Measurements from ENCODE around the gene S100B. TPM values are rescaled to one million over a fixed set of nuclear protein-coding genes. Genes with fewer than 3 reads are reported as not detected.

The S100B gene
- total and polyA plus RNA-seq, 2 of the 13 experiments (the other 11 are each of a cell fraction or from before 2014, with no cell fraction given): not detected

DNA sequence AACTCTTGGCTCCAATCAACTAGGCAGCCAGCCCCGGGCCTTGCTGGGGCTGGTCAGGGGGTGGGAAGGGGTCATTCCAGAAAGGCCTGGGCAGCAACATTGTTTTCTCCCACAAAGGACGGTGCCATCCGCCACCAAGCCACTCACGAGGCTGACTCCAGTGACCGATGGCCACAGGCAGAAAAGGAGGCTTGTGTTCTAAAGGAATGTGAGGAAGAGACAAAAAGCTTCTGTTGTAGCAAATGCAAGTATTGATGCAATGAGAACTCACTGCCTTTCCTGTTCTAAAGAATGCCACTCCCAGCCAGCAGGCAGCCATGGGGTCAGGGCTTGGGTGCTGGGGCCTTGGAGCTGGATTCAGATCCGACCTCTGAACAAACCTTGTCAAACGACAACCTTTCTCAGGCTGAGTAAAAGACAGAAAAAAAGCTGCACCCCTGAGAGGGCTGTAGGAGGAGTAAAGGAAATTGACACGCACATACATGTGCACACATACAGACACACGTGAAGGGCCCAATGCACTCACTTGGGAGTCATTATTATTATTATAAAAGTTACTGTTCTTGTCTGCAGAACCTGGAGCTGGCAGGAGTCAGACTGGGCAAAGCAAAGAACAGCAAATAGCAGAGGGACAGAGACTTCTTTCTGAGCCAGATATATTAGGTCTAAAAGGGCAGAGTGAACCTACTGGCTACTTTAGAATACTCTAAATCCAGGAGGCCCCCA lies 16.7 kb upstream of the S100B start (continued):
- TF ChIP-seq, protein P1, sequence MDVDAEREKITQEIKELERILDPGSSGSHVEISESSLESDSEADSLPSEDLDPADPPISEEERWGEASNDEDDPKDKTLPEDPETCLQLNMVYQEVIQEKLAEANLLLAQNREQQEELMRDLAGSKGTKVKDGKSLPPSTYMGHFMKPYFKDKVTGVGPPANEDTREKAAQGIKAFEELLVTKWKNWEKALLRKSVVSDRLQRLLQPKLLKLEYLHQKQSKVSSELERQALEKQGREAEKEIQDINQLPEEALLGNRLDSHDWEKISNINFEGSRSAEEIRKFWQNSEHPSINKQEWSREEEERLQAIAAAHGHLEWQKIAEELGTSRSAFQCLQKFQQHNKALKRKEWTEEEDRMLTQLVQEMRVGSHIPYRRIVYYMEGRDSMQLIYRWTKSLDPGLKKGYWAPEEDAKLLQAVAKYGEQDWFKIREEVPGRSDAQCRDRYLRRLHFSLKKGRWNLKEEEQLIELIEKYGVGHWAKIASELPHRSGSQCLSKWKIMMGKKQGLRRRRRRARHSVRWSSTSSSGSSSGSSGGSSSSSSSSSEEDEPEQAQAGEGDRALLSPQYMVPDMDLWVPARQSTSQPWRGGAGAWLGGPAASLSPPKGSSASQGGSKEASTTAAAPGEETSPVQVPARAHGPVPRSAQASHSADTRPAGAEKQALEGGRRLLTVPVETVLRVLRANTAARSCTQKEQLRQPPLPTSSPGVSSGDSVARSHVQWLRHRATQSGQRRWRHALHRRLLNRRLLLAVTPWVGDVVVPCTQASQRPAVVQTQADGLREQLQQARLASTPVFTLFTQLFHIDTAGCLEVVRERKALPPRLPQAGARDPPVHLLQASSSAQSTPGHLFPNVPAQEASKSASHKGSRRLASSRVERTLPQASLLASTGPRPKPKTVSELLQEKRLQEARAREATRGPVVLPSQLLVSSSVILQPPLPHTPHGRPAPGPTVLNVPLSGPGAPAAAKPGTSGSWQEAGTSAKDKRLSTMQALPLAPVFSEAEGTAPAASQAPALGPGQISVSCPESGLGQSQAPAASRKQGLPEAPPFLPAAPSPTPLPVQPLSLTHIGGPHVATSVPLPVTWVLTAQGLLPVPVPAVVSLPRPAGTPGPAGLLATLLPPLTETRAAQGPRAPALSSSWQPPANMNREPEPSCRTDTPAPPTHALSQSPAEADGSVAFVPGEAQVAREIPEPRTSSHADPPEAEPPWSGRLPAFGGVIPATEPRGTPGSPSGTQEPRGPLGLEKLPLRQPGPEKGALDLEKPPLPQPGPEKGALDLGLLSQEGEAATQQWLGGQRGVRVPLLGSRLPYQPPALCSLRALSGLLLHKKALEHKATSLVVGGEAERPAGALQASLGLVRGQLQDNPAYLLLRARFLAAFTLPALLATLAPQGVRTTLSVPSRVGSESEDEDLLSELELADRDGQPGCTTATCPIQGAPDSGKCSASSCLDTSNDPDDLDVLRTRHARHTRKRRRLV (CRISPR knock-in tag; IDR thresholded peaks at IDR 0.05): peak; percentile 35; the same call in 1 of the 2 replicates
- TF ChIP-seq ZFP82 (CRISPR knock-in tag; IDR thresholded peaks at IDR 0.05; ENCODE audit: borderline replicate concordance) (no peak), EP300 (IDR thresholded peaks at IDR 0.05; ENCODE audit: low read depth in 2 of 2, low read length in 2 of 2) (no peak), EP300 (CRISPR knock-in tag; IDR thresholded peaks at IDR 0.05; ENCODE audit: borderline replicate concordance) (no peak), NFE2 (CRISPR knock-in tag; IDR thresholded peaks at IDR 0.05) (no peak), RBFOX2 (IDR thresholded peaks at IDR 0.05; ENCODE audit: low read depth, low read length) (0 out of 2 replicates have a peak, but pooled peaks have one; percentile 14), TCF7 (IDR thresholded peaks at IDR 0.05; ENCODE audit: low read depth) (no peak), ZNF225 (CRISPR knock-in tag; IDR thresholded peaks at IDR 0.05) (no peak), ZNF251 (CRISPR knock-in tag; IDR thresholded peaks at IDR 0.05) (no peak), SAP130 (CRISPR knock-in tag; IDR thresholded peaks at IDR 0.05; ENCODE audit: low read depth) (no peak), ZMYM3 (CRISPR knock-in tag; IDR thresholded peaks at IDR 0.05) (peak; percentile 60; the same call in 1 of the 2 replicates), TBL1XR1 (IDR thresholded peaks at IDR 0.05; ENCODE audit: borderline replicate concordance, low read length, partially characterized antibody) (no peak), ZFP36 (IDR thresholded peaks at IDR 0.05; ENCODE audit: borderline replicate concordance, low read depth, low read length, partially characterized antibody) (no peak), SMAD9 (CRISPR knock-in tag; IDR thresholded peaks at IDR 0.05) (no peak), CREB1 (IDR thresholded peaks at IDR 0.05) (no peak), CREB1 (CRISPR knock-in tag; IDR thresholded peaks at IDR 0.05) (no peak), IRF2 (CRISPR knock-in tag; IDR thresholded peaks at IDR 0.05) (no peak), REPIN1 (CRISPR knock-in tag; IDR thresholded peaks at IDR 0.05; ENCODE audit: borderline replicate concordance, low read depth) (peak; percentile 16; the same call in 1 of the 2 replicates), RCOR2 (CRISPR knock-in tag; IDR thresholded peaks at IDR 0.05) (0 out of 2 replicates have a peak, but pooled peaks have one; percentile 29), EHMT2 (IDR thresholded peaks at IDR 0.05; ENCODE audit: borderline replicate concordance, low read depth, low read length) (no peak), ZNF234 (CRISPR knock-in tag; conservative IDR thresholded peaks at IDR 0.05) (no peak), POLR2G (IDR thresholded peaks at IDR 0.05; ENCODE audit: low read depth, low read length) (peak; percentile 41; the same call in 1 of the 2 replicates)
- TF ChIP-seq, protein P2, sequence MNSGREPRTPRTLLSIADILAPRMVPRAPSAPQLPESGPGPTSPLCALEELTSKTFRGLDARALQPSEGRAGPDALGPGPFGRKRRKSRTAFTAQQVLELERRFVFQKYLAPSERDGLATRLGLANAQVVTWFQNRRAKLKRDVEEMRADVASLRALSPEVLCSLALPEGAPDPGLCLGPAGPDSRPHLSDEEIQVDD (CRISPR knock-in tag; IDR thresholded peaks at IDR 0.05; ENCODE audit: borderline replicate concordance): no peak
- TF ChIP-seq, protein P3, sequence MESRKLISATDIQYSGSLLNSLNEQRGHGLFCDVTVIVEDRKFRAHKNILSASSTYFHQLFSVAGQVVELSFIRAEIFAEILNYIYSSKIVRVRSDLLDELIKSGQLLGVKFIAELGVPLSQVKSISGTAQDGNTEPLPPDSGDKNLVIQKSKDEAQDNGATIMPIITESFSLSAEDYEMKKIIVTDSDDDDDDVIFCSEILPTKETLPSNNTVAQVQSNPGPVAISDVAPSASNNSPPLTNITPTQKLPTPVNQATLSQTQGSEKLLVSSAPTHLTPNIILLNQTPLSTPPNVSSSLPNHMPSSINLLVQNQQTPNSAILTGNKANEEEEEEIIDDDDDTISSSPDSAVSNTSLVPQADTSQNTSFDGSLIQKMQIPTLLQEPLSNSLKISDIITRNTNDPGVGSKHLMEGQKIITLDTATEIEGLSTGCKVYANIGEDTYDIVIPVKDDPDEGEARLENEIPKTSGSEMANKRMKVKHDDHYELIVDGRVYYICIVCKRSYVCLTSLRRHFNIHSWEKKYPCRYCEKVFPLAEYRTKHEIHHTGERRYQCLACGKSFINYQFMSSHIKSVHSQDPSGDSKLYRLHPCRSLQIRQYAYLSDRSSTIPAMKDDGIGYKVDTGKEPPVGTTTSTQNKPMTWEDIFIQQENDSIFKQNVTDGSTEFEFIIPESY (CRISPR knock-in tag; IDR thresholded peaks at IDR 0.05): 0 out of 2 replicates have a peak, but pooled peaks have one; percentile 30

All from HepG2 (cell line).